Stimulated activated CD8-positive, alpha-beta memory T cell treated with anti-CD3 and anti-CD28 coated beads, Interleukin-12 subunit alpha, Interleukin-12 subunit beta, amount 100 ng/mL, for 24 hours (primary cell): ENCODE measurements around the gene GAGE13.
"Not testable (repeated sequence)": the region's sequence is repeated elsewhere in the genome, so short reads cannot be mapped to it uniquely, and the experiment has no call there.

Source experiments
- DNase-seq: peaks from one replicate; pipeline ENCODE4 v3.0.0-alpha.2; 2020; ENCODE audit errors: extremely low read depth

The GAGE13 gene

GRCh38 chrX:49331841-49332240 lies 459 bp downstream of the GAGE13 start:
- DNase-seq = not testable (repeated sequence)

GRCh38 chrX:49341449-49341848 lies 10.1 kb downstream of the GAGE13 start:
- not testable (repeated sequence) for DNase-seq

GRCh38 chrX:49344496-49345175 lies 13.3 kb downstream of the GAGE13 start:
- not testable (repeated sequence) for DNase-seq

GRCh38 chrX:49345402-49345801 lies 14.0 kb downstream of the GAGE13 start:
- not testable (repeated sequence) for DNase-seq

- not testable (repeated sequence) for DNase-seq
Observed at GRCh38 chrX:49346150-49346549, 14.8 kb downstream of the GAGE13 start.
